A673 (cell line): Measurements from ENCODE around the gene SORBS2. TPM values are rescaled to one million over a fixed set of nuclear protein-coding genes. Genes with fewer than 3 reads are reported as not detected.

Source experiments
- BruUV-seq: library from RNA; stranded (reverse); fragments of 400-500 nt; replicated peaks from 2 replicates; lab custom pipeline; 2021; lab: Mats Ljungman, UMichigan
- CTCF ChIA-PET: fragments of 300-600 bp; sonication (Branson Sonifier 250); formaldehyde crosslinking; loops from one replicate; lab custom pipeline; 2022; ENCODE audit warnings: antibody characterized with exemption; lab: Charles Lee
- POLR2A ChIA-PET: fragments of 300-600 bp; sonication (Branson Sonifier 250); formaldehyde crosslinking; loops from one replicate; lab custom pipeline; 2022; ENCODE audit warnings: antibody characterized with exemption; ENCODE audit not compliant: low non-redundant PET; lab: Charles Lee
- DNase-seq: peaks from one replicate; pipeline ENCODE4 v3.0.0-alpha.2; 2015; ENCODE audit warnings: low spot score
- H3K27ac ChIP-seq: fragments of 200-600 bp; sonication (generic); 2 replicates; pipeline ENCODE4 v1.5.1; 2016; ENCODE audit warnings: mixed run types, low read depth, mild to moderate bottlenecking, mixed read lengths, antibody characterized with exemption, low read length; ENCODE audit not compliant: poor library complexity, severe bottlenecking
- H3K27me3 ChIP-seq: fragments of 200-600 bp; sonication (generic); replicated peaks from 2 replicates; pipeline ENCODE4 v1.6.1; 2017; ENCODE audit warnings: mixed run types, low read depth, mild to moderate bottlenecking, mixed read lengths, antibody characterized with exemption, low read length; ENCODE audit not compliant: insufficient read depth, poor library complexity
- H3K36me3 ChIP-seq: fragments of 200-600 bp; sonication (generic); 2 replicates; pipeline ENCODE4 v1.6.1; 2016; ENCODE audit warnings: mixed run types, mild to moderate bottlenecking, mixed read lengths, antibody characterized with exemption, low read length; ENCODE audit not compliant: insufficient read depth, poor library complexity, severe bottlenecking
- H3K4me1 ChIP-seq: fragments of 200-600 bp; sonication (generic); 2 replicates; pipeline ENCODE4 v1.6.1; 2017; ENCODE audit warnings: mixed run types, mild to moderate bottlenecking, mixed read lengths, antibody characterized with exemption, low read length; ENCODE audit not compliant: insufficient read depth, poor library complexity, severe bottlenecking
- H3K4me3 ChIP-seq: fragments of 200-600 bp; sonication (generic); 2 replicates; pipeline ENCODE4 v1.5.1; 2016; ENCODE audit warnings: low read depth, mixed run types, mild to moderate bottlenecking, mixed read lengths, low read length; ENCODE audit not compliant: poor library complexity, severe bottlenecking
- H3K9me3 ChIP-seq: fragments of 200-600 bp; sonication (generic); 2 replicates; pipeline ENCODE4 v1.6.1; 2016; ENCODE audit warnings: mixed run types, low read depth, mild to moderate bottlenecking, mixed read lengths, antibody characterized with exemption, low read length; ENCODE audit not compliant: poor library complexity, severe bottlenecking
- EZH2 ChIP-seq: fragments of 200-600 bp; sonication (generic); IDR thresholded peaks from 2 replicates; pipeline ENCODE4 v1.6.1; 2017; ENCODE audit warnings: borderline replicate concordance, low read depth, mild to moderate bottlenecking, mixed read lengths, antibody characterized with exemption, low read length; ENCODE audit not compliant: poor library complexity, severe bottlenecking
- intact Hi-C: fragments of 100-400 bp; cut with micrococcal nuclease; formaldehyde crosslinking; loops from one replicate; pipeline ENCODE4 v1.10.0; 2022; ENCODE audit not compliant: unreplicated experiment
- total RNA-seq: library from RNA; stranded (reverse); gene quantifications from 2 replicates; pipeline ENCODE4 v1.2.3, GENCODE V29; 2021
- TF ChIP-seq, protein P1 (sequence below): fragments of 300-800, 200-600 bp; sonication (generic); conservative IDR thresholded peaks from 2 replicates; pipeline ENCODE4 v1.5.1; 2017; ENCODE audit warnings: low read depth, mild to moderate bottlenecking, antibody characterized with exemption, low read length, moderate library complexity, mixed read lengths

The SORBS2 gene
- total RNA-seq, 1 experiment from 2014 or later, result not detected

DNA sequence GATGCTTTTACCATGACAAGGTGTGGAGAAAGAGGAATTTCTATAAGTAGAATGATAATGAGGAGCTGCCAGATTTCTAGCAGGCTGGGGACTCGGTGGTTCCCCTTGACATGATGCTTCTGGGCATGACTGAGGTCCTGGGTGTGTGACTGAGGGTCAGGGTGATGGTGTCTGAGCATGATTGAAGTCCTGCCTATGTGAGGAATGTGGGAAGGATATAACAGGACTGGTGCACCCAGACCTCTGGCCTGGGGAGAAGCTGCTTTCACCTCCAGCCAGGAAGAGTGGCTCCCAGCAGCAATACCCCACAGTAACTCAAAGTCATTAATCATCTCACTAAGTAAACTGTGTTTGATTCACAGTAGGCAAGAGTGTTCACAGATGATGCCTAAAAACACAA lies 17.4 kb downstream of the SORBS2 start:
- BruUV-seq, result no TSS peak
- H3K4me3 ChIP-seq, result no peak overlapping the region
- peaks cover 6% of the 10 kb centered on the region for H3K4me1 ChIP-seq
- TF ChIP-seq, protein P1, sequence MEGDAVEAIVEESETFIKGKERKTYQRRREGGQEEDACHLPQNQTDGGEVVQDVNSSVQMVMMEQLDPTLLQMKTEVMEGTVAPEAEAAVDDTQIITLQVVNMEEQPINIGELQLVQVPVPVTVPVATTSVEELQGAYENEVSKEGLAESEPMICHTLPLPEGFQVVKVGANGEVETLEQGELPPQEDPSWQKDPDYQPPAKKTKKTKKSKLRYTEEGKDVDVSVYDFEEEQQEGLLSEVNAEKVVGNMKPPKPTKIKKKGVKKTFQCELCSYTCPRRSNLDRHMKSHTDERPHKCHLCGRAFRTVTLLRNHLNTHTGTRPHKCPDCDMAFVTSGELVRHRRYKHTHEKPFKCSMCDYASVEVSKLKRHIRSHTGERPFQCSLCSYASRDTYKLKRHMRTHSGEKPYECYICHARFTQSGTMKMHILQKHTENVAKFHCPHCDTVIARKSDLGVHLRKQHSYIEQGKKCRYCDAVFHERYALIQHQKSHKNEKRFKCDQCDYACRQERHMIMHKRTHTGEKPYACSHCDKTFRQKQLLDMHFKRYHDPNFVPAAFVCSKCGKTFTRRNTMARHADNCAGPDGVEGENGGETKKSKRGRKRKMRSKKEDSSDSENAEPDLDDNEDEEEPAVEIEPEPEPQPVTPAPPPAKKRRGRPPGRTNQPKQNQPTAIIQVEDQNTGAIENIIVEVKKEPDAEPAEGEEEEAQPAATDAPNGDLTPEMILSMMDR, result no peak
- TF ChIP-seq EZH2, result no peak
- H3K27me3 ChIP-seq, result no peaks in the 10 kb centered on the region
- H3K36me3 ChIP-seq, result no peaks in the 10 kb centered on the region
- CTCF ChIA-PET, result no interaction called here
- DNase-seq, result no peak
- H3K27ac ChIP-seq, result no peak overlapping the region
- H3K9me3 ChIP-seq, result no peaks in the 10 kb centered on the region
- intact Hi-C loops, result no loop called here
- POLR2A ChIA-PET, result no interaction called here

DNA sequence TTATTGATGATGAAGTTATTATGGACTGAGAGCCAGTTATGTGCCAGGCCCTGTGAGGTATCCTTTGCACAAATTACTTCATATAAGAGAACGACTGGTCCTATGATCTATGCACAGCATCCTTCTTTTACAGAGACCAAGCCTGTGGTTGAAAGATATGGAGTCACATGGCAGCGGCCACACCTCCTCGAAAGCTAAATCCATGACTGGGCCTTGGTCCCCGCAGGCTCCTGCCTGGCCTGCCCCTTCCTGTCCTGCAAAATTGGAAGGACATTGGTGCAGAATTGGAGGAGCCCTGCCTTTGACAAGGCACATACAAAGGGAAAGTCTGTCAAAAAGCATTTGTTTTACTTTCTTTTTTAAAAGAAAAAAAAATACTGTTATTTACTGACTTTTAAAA lies 18.3 kb downstream of the SORBS2 start:
- DNase-seq, result no peak
- BruUV-seq, result no TSS peak
- TF ChIP-seq EZH2, result no peak
- TF ChIP-seq, protein P1, result no peak
- intact Hi-C loops, result no loop called here
- no peak overlapping the region for H3K4me3 ChIP-seq
- H3K4me1 ChIP-seq, result peaks cover 6% of the 10 kb centered on the region
- POLR2A ChIA-PET, result no interaction called here
- H3K36me3 ChIP-seq, result no peaks in the 10 kb centered on the region
- no peaks in the 10 kb centered on the region for H3K27me3 ChIP-seq
- H3K9me3 ChIP-seq, result no peaks in the 10 kb centered on the region
- CTCF ChIA-PET, result no interaction called here
- H3K27ac ChIP-seq, result no peak overlapping the region

DNA sequence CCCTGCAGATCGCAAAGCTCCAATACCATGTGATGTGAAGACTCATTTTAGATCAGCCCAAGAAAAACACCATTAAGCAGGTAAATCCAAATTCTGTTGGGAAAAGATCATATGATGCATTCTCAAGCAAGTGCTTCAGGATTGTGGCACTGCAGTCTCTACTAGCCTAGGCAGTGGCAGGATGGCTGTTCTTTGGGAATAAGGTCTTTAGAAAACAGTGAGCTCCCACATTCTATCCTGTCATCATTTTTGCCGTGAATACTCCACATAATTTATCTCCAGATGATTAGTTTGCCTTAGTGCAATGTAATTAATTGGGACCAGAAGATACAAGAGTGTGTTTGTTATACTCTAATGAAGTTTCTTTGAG lies 18.9 kb downstream of the SORBS2 start:
- intact Hi-C loops, result no loop called here
- DNase-seq, result no peak
- Histone ChIP-seq H3K4me3 (no peak overlapping the region), H3K4me1 (peaks cover 6% of the 10 kb centered on the region), H3K9me3 (no peaks in the 10 kb centered on the region), H3K27ac (no peak overlapping the region), H3K36me3 (no peaks in the 10 kb centered on the region), H3K27me3 (no peaks in the 10 kb centered on the region)
- ChIA-PET POLR2A (no interaction called here), CTCF (no interaction called here)
- BruUV-seq, result no TSS peak
- TF ChIP-seq, protein P1, result no peak
- no peak for TF ChIP-seq EZH2
